Measurements from ENCODE around the gene KNDC1.

Gene KNDC1

DNA sequence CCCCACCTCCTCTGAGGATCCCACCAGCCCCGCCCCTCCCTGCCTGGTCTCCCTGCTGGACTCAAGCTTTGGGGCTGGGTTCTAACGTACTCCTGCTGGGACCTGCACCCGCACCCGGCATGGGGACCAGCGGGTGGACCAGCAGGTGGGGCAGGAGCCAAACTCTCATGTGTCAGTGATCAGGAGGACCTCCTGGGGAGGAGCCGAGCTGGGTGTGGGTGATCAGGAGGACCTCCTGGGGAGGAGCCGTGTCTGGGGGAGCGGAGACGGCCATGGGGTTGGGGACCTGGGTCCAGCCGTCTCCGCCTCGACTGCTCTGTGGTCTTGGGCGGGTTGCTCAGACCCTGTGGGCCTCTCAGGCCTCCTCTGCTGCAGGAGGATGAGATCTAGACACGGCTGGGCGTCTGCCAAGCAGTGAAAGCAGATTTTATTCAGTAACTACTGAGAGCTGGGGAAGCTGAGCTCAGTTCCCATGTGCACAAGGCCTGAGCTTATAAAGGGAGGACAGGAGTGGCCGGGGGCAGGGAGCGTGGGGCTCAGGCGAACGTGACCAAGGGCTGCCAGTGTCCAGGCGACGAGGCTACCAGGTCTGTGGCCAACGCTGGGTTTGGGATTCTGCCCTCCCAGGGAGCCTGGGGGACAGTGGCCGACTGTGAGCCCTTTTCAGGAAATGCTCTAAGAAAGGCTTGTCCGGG lies 36.3 kb downstream of the KNDC1 start:
- no peak for DNase-seq (ENCODE audit: low spot score)
- TF ChIP-seq, protein P1, sequence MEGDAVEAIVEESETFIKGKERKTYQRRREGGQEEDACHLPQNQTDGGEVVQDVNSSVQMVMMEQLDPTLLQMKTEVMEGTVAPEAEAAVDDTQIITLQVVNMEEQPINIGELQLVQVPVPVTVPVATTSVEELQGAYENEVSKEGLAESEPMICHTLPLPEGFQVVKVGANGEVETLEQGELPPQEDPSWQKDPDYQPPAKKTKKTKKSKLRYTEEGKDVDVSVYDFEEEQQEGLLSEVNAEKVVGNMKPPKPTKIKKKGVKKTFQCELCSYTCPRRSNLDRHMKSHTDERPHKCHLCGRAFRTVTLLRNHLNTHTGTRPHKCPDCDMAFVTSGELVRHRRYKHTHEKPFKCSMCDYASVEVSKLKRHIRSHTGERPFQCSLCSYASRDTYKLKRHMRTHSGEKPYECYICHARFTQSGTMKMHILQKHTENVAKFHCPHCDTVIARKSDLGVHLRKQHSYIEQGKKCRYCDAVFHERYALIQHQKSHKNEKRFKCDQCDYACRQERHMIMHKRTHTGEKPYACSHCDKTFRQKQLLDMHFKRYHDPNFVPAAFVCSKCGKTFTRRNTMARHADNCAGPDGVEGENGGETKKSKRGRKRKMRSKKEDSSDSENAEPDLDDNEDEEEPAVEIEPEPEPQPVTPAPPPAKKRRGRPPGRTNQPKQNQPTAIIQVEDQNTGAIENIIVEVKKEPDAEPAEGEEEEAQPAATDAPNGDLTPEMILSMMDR (IDR thresholded peaks at IDR 0.05; ENCODE audit: extremely low read depth, missing control alignments): no peak

- no peak for DNase-seq (ENCODE audit: low spot score)
- TF ChIP-seq, protein P1 (IDR thresholded peaks at IDR 0.05; ENCODE audit: extremely low read depth, missing control alignments): no peak
These were observed 37.1 kb downstream of the KNDC1 start for GRCh38 chr10:133196936-133197758.

DNA sequence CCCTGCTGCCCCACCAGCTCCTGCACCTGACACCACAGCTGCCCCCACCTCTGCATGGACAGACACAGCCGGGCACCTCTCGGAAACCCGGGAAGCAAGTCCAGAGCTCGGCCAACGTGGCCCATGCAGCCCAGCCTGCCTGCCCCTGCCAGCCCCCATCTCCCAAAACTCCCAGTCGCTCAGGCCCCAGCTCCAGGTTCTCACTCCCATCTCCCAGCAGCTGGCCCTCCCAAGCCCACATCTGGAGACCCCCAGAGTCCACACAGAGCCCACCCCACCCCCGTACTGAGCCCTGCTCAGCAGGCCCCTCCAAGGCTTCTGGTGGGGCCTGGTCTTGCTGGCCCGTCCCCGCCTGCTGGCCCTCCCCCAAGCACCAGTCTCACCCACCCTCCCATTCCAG lies 37.8 kb downstream of the KNDC1 start:
- TF ChIP-seq, protein P1 (IDR thresholded peaks at IDR 0.05; ENCODE audit: extremely low read depth, missing control alignments): no peak
- no peak for DNase-seq (ENCODE audit: low spot score)

- no peak for DNase-seq (ENCODE audit: low spot score)
- TF ChIP-seq, protein P1 (IDR thresholded peaks at IDR 0.05; ENCODE audit: extremely low read depth, missing control alignments): no peak
These were observed 38.2 kb downstream of the KNDC1 start for GRCh38 chr10:133198206-133198605.

DNA sequence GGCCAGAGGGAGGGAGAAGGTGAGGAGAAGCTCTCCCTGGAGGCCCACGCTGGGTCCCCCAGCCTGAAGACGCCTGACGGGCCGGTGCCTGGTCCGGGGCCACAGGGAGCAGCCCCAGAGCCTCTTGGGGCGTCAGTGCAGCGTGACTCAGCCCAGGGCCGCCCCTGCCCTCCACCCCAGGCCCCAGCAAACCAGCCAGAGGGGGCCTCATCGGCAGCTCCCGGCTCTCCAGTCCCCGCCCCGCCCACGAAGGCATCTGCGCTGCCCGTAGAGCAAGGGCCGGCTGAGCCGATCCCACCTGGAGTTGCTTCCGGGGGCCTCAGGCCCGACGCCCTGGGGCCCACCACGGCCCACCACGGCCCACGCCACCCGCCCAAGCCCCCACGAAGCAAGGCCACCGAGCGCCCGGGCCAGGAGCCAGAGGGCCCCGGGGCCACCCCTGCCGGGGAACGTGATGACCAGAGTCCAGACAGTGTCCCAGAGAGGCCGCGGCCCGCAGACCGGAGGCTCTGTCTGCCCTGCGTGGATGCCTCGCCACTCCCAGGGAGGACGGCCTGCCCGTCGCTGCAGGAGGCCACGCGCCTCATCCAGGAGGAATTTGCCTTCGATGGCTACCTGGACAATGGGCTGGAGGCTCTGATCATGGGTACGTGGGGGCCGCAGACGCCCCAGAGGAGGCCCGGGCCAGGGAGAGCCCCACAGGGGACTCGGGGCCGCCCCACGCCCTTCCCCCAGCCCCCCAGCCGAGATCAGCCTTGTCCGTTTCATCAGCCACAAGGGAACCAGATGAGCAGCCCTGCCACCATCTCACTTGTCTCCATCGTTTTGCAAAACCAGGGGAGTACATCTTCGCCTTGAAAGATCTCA lies 38.8 kb downstream of the KNDC1 start:
- no peak for DNase-seq (ENCODE audit: low spot score)
- TF ChIP-seq, protein P1 (IDR thresholded peaks at IDR 0.05; ENCODE audit: extremely low read depth, missing control alignments): no peak

DNA sequence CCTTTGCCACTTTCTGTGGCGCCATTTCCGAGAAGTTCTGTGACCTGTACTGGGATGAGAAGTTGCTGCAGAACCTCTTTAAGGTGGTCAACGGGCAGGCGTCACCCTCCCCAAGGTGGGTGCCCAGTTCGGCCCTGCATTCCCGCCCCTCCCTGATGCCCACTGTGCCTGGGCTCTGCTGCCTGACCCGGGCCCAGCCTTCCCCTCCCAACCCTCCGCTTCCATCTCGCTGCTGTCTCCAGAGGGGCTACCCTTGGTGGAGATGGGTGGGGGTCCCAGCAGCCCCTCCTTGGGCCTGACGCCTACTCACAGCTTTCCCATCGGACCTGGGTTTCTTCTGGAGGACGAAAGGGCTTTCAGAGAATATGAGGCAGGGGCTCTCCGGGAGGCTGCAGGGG lies 39.5 kb downstream of the KNDC1 start:
- no peak for DNase-seq (ENCODE audit: low spot score)
- TF ChIP-seq, protein P1 (IDR thresholded peaks at IDR 0.05; ENCODE audit: extremely low read depth, missing control alignments): no peak
